NT2/D1 (cell line): ENCODE measurements around the gene CACNA1A.
"Not testable (repeated sequence)": the region's sequence is repeated elsewhere in the genome, so short reads cannot be mapped to it uniquely, and the experiment has no call there.

ENCODE experiments used
- DNase-seq: peaks from one replicate; pipeline ENCODE4 v3.0.0-alpha.2; 2011; ENCODE audit warnings: low read depth, low spot score
- H3K27me3 ChIP-seq: 2 replicates; pipeline ENCODE4 v1.6.0; 2011; ENCODE audit warnings: mild to moderate bottlenecking; ENCODE audit not compliant: insufficient read length, insufficient read depth
- H3K36me3 ChIP-seq: 2 replicates; pipeline ENCODE4 v1.6.1; 2011; ENCODE audit warnings: mild to moderate bottlenecking, low read length, mixed read lengths; ENCODE audit not compliant: insufficient read depth, insufficient read length
- H3K4me1 ChIP-seq: 2 replicates; pipeline ENCODE4 v1.5.1; 2011; ENCODE audit not compliant: insufficient read depth, insufficient read length
- H3K4me3 ChIP-seq: 2 replicates; pipeline ENCODE4 v1.5.1; 2011; ENCODE audit warnings: low read depth; ENCODE audit not compliant: insufficient read length
- H3K9ac ChIP-seq: 2 replicates; pipeline ENCODE4 v1.6.0; 2011; ENCODE audit warnings: low read depth; ENCODE audit not compliant: insufficient read length
- H3K9me3 ChIP-seq: 2 replicates; pipeline ENCODE4 v1.5.1; 2011; ENCODE audit warnings: mild to moderate bottlenecking, low read length; ENCODE audit not compliant: insufficient read depth
- SUZ12 ChIP-seq: IDR thresholded peaks from 2 replicates; pipeline ENCODE4 v1.6.1; 2011; ENCODE audit not compliant: insufficient read length, insufficient read depth; ENCODE audit errors: extremely low read depth
- YY1 ChIP-seq: IDR thresholded peaks from 2 replicates; pipeline ENCODE4 v1.6.1; 2011; ENCODE audit not compliant: insufficient read length, insufficient read depth
- ZNF274 ChIP-seq: IDR thresholded peaks from 2 replicates; pipeline ENCODE4 v1.6.1; 2011; ENCODE audit warnings: mild to moderate bottlenecking, low read depth, low read length

CACNA1A gene

DNA sequence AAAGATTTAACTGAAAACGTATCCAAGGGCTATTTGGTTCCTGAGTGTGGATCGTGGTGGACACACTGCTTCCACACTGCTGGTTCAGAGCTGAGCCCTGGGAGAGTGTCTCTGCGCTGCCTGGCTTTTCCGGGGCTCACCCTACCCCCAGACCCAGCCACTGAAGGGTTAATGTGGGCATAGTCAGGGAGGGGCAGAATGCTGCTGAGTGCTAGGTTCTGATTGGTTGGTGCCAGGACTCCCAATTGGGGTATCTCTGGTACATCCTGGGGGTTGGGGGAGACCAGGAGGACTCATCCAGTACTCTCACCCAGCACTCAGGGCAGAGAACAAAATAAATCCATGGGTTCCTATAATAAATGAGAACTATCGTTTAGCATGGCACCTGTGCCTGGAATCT lies 142.3 kb downstream of the CACNA1A start:
- Histone ChIP-seq H3K27me3 (no peaks in the 10 kb centered on the region), H3K36me3 (no peaks in the 10 kb centered on the region), H3K9ac (no peak overlapping the region), H3K4me3 (no peak overlapping the region), H3K9me3 (no peaks in the 10 kb centered on the region; the same call in 1 of the 2 replicates), H3K4me1 (no peaks in the 10 kb centered on the region)
- no peak for DNase-seq
- TF ChIP-seq YY1 (no peak), SUZ12 (no peak), ZNF274 (no peak)

- no peak for DNase-seq
- TF ChIP-seq ZNF274: no peak
- TF ChIP-seq SUZ12: no peak
- TF ChIP-seq YY1: no peak
- H3K27me3 ChIP-seq: no peaks in the 10 kb centered on the region
Observed at GRCh38 chr19:13363245-13363644, 143.0 kb downstream of the CACNA1A start.

DNA sequence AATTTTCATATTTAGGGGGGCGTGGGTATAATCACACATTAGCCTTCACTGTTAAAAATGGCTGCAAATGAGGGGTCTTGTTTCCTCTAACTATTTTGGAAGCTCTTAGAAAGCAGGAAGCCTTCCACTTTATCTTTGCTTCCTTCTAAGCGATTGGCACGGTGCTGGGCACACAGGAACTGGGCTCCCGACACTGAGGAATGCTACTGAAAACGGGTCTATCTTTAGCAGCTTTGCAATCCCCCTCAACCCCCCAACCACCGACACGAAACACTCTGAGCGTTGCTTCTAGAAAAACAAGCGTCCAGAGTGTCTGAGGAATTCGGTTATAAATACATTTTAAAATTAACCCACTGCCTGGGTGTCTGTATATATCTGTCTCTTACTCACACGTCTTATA lies 143.6 kb downstream of the CACNA1A start:
- TF ChIP-seq ZNF274 (no peak), SUZ12 (no peak), YY1 (no peak)
- no peaks in the 10 kb centered on the region for H3K27me3 ChIP-seq

More at GRCh38 chr19:13363245-13363644, 143.0 kb downstream of the CACNA1A start:
- Histone ChIP-seq H3K4me3 (no peak overlapping the region), H3K9me3 (no peaks in the 10 kb centered on the region; the same call in 1 of the 2 replicates), H3K36me3 (no peaks in the 10 kb centered on the region), H3K9ac (no peak overlapping the region), H3K4me1 (no peaks in the 10 kb centered on the region)

GRCh38 chr19:13361726-13362125 lies 144.6 kb downstream of the CACNA1A start:
- not testable (repeated sequence) for DNase-seq, H3K4me3 ChIP-seq, H3K27me3 ChIP-seq, H3K9me3 ChIP-seq, H3K4me1 ChIP-seq, H3K9ac ChIP-seq, H3K36me3 ChIP-seq

More for the DNA sequence above, 143.6 kb downstream of the CACNA1A start:
- H3K9me3 ChIP-seq: no peaks in the 10 kb centered on the region; the same call in 1 of the 2 replicates
- no peaks in the 10 kb centered on the region for H3K36me3 ChIP-seq
- no peak for DNase-seq
- no peaks in the 10 kb centered on the region for H3K4me1 ChIP-seq
- H3K9ac ChIP-seq: no peak overlapping the region
- no peak overlapping the region for H3K4me3 ChIP-seq

- no peak for TF ChIP-seq YY1
- no peak for TF ChIP-seq ZNF274
- no peak for TF ChIP-seq SUZ12
- DNase-seq: no peak
- H3K4me3 ChIP-seq: no peak overlapping the region
- H3K36me3 ChIP-seq: no peaks in the 10 kb centered on the region
- no peak overlapping the region for H3K9ac ChIP-seq
- H3K4me1 ChIP-seq: no peaks in the 10 kb centered on the region
- H3K9me3 ChIP-seq: no peaks in the 10 kb centered on the region; the same call in 1 of the 2 replicates
- H3K27me3 ChIP-seq: no peaks in the 10 kb centered on the region
Observed at GRCh38 chr19:13356686-13357280, 149.5 kb downstream of the CACNA1A start.

DNA sequence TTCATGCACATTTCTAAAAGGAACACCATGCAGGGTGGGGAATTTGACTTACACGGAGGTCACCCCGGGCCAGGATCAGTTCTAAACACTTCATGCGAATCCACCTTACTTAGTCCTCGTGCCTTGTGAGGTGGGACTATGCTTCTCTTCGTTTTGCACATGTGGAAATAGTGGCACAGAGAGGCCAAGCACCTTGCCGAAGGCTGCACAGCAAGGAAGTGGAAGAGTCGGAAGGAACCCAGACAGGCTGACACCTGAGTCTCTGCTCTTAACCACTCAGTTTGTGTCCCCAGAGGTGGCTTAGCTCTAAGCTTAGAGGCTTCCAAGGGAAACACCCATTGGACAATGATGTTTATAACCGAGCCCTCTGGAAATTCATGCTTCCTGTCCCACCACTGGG lies 150.1 kb downstream of the CACNA1A start:
- Histone ChIP-seq H3K4me3 (no peak overlapping the region), H3K4me1 (no peaks in the 10 kb centered on the region), H3K27me3 (no peaks in the 10 kb centered on the region), H3K9me3 (no peaks in the 10 kb centered on the region; the same call in 1 of the 2 replicates), H3K9ac (no peak overlapping the region), H3K36me3 (no peaks in the 10 kb centered on the region)
- TF ChIP-seq SUZ12 (no peak), ZNF274 (no peak), YY1 (no peak)
- DNase-seq: no peak

DNA sequence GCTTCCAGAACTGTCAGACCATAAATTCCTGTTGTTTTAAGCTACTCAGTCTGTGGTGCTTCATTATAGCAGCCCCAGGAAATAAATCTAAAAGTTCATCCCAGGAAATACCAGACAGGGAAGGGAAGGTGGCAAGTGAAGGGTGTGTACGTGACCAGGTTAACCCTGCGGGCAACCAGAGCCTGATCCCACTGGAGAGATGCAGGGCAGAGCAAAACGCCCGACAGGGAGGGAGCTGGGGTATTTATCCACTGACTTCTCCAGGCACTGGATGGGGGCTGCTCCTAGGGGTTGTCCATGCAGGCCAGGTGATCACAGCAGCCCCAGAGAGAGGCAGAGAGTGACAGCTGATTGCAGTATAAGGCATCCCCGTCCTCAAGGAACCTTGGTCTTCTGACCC lies 150.9 kb downstream of the CACNA1A start:
- DNase-seq: no peak
- no peak overlapping the region for H3K9ac ChIP-seq
- no peaks in the 10 kb centered on the region for H3K27me3 ChIP-seq
- TF ChIP-seq SUZ12: no peak
- no peak for TF ChIP-seq ZNF274
- no peak for TF ChIP-seq YY1
- H3K4me1 ChIP-seq: no peaks in the 10 kb centered on the region
- no peak overlapping the region for H3K4me3 ChIP-seq
- H3K36me3 ChIP-seq: no peaks in the 10 kb centered on the region
- peaks cover 5% of the 10 kb centered on the region; the same call in 1 of the 2 replicates for H3K9me3 ChIP-seq

DNA sequence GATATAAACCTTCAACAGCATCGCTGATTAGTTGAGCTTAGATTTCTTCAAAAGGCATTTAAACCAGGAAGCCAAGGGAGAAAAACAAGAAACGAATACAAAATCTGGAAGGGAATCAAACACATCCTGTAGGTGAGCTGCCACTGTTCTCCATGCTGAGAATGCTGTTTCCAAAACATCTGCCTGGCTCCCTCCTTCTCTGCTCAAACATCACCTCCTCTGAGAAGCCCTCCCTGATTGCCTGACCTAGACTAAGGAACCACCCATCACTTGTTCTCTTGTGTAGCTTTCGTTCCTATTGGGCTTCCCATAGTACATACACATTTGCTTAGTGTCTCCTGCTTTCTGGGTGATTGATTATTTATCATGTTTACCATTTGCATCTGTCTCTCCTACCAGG lies 152.7 kb downstream of the CACNA1A start:
- Histone ChIP-seq H3K9me3 (peaks cover 19% of the 10 kb centered on the region; the same call in 1 of the 2 replicates), H3K36me3 (no peaks in the 10 kb centered on the region), H3K27me3 (no peaks in the 10 kb centered on the region), H3K4me1 (no peaks in the 10 kb centered on the region), H3K9ac (no peak overlapping the region), H3K4me3 (no peak overlapping the region)
- DNase-seq: no peak
- no peak for TF ChIP-seq ZNF274
- TF ChIP-seq SUZ12: no peak
- no peak for TF ChIP-seq YY1
